ENCODE results near the gene LRRC49.

The LRRC49 gene

DNA sequence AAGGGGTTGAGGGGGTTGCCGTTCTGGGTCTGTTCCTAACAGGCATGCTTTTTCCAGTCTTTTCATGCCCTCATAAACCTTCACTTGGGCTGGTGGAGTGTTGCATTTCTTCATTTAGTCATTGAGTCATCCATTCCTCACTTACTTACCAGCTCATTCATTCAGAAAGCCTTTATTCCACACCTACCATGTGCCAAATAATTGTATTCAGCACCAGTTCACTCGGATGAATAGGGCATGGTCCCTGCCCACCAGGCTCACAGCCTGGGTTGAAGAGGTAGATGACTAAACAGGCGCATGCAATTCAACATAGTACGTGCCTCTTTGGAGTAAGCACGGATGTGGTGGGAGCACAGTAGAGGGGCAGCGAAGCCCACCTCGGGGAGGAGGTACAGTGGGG is 187.5 kb downstream of the LRRC49 start:
- no peak for DNase-seq (ENCODE audit: low read depth)
- TF ChIP-seq, protein P1, sequence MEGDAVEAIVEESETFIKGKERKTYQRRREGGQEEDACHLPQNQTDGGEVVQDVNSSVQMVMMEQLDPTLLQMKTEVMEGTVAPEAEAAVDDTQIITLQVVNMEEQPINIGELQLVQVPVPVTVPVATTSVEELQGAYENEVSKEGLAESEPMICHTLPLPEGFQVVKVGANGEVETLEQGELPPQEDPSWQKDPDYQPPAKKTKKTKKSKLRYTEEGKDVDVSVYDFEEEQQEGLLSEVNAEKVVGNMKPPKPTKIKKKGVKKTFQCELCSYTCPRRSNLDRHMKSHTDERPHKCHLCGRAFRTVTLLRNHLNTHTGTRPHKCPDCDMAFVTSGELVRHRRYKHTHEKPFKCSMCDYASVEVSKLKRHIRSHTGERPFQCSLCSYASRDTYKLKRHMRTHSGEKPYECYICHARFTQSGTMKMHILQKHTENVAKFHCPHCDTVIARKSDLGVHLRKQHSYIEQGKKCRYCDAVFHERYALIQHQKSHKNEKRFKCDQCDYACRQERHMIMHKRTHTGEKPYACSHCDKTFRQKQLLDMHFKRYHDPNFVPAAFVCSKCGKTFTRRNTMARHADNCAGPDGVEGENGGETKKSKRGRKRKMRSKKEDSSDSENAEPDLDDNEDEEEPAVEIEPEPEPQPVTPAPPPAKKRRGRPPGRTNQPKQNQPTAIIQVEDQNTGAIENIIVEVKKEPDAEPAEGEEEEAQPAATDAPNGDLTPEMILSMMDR (IDR thresholded peaks at IDR 0.05; ENCODE audit: insufficient read depth, low read depth, low read length, missing control alignments), result no peak
- no peak overlapping the region for H3K4me3 ChIP-seq (ENCODE audit: low read depth, low read length)

DNA sequence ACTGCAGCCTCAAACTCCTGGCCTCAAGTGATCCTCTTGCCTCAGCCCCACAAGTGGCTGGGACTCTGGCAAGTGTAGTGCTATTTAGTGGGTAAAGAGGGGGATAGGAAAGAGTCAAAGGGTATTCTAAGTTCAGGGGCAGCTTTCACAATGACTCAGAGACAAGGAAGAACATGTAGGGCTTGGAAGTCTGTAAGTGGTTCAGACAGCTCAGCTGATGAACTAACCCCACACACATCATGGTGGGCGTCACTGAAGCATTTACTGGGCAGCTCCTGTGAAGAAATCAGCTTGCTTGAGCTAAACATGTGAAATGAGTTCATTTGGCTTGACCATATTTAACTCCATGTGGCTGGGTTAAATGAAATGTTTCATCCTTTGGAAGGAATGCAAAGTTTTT is 188.1 kb downstream of the LRRC49 start:
- H3K4me3 ChIP-seq (ENCODE audit: low read depth, low read length), result no peak overlapping the region
- TF ChIP-seq, protein P1 (IDR thresholded peaks at IDR 0.05; ENCODE audit: insufficient read depth, low read depth, low read length, missing control alignments), result no peak
- peak; percentile 73 for DNase-seq (ENCODE audit: low read depth)

DNA sequence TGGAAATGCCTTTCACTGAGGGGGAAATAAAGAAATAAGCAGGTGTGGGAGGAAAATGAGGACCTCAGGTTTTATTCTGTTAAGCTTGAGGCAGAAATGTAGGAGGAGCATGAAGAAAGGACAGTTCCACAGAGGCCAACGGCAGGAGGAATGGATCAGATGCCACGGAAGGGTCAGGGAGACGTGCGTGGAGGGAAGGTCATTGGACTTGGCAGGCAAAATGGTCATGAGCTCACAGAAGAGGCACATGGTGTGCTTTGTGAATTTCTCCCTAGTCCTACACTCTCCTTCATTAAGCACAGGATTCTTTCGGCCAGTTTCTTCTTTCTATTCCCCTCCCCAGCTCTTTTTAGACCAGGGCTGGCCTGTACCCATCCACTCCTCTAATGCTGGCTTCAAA is 190.2 kb downstream of the LRRC49 start:
- DNase-seq (ENCODE audit: low read depth), result no peak
- no peak overlapping the region for H3K4me3 ChIP-seq (ENCODE audit: low read depth, low read length)
- TF ChIP-seq, protein P1 (IDR thresholded peaks at IDR 0.05; ENCODE audit: insufficient read depth, low read depth, low read length, missing control alignments), result no peak

DNA sequence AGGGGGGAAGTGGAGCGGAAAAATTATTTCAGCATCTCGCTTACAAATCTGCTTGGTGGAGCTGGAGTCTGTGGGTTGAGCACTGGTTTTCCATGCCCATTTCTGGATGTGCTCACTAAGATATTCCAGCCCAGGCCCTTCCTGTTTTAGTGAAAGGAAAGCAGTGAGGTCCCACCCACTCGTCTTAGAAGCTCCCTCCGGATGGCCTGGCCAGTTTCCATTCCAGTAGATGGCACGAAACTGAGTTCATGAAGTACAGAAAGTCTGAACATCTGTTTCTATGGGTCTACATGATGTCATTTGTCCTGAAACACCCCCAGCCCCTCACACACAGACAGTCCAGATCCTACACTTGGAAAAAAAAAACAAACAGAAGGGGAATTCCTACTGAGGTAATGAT is 190.7 kb downstream of the LRRC49 start:
- peak; percentile 72 for DNase-seq (ENCODE audit: low read depth)
- H3K4me3 ChIP-seq (ENCODE audit: low read depth, low read length), result no peak overlapping the region
- TF ChIP-seq, protein P1 (IDR thresholded peaks at IDR 0.05; ENCODE audit: insufficient read depth, low read depth, low read length, missing control alignments), result no peak

DNA sequence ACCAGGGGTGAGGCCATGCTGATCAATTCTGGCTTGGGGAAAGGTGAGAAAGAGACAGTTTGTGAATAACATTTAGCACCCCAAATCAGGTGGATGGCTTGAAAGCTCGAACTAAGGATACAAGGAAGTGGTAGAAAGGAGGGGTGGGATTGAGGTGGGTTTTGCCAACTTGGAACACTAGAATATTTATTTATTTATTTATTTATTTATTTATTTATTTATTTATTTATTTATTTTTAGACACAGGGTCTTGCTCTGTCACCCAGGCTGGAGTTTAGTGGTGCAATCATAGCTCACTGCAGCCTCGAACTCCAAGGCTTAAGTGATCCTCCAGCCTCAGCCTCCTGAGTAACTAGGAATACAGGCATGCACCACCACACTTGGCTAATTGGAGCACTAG is 191.6 kb downstream of the LRRC49 start:
- H3K4me3 ChIP-seq (ENCODE audit: low read depth, low read length), result no peak overlapping the region
- no peak for DNase-seq (ENCODE audit: low read depth)
- TF ChIP-seq, protein P1 (IDR thresholded peaks at IDR 0.05; ENCODE audit: insufficient read depth, low read depth, low read length, missing control alignments), result no peak

DNA sequence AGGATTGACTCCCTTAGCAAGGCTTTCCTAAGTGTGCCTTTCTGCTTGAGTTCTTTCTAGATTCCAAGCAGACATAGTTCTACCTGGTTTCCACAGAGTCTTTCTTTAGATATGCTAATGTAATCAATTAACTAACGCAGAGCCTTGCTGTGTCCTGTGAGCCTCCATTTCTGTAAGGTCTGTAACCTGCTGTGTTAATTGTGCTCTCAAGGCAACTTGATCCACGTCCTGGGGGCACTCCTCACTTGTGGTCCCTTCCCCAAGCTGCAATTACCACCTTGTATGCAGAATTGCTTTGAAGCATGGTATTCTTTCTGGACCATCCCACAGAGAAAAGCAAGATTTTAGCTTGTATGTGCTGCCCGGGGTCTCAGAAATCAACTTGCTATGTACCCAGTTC is 193.2 kb downstream of the LRRC49 start:
- no peak overlapping the region for H3K4me3 ChIP-seq (ENCODE audit: low read depth, low read length)
- TF ChIP-seq, protein P1 (IDR thresholded peaks at IDR 0.05; ENCODE audit: insufficient read depth, low read depth, low read length, missing control alignments), result no peak
- no peak for DNase-seq (ENCODE audit: low read depth)

DNA sequence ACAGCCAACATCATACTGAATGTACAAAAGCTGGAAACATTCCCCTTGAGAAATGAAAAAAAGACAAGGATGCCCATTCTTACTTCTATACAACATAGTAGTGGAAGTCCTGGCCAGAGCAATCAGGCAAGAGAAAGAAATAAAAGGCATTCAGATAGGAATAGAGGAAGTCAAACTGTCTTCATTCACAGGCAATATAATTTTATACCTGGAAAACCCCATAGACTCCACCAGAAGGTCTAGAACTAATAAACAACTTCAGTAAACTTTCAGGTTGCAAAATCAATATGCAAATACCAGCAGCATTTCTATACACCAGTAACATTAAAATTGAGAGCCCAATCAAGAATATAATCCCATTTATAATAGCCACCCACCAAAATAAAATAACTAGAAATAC is 195.5 kb downstream of the LRRC49 start:
- no peak overlapping the region for H3K4me3 ChIP-seq (ENCODE audit: low read depth, low read length)
- TF ChIP-seq, protein P1 (IDR thresholded peaks at IDR 0.05; ENCODE audit: insufficient read depth, low read depth, low read length, missing control alignments), result no peak
- DNase-seq (ENCODE audit: low read depth), result no peak
